Panc1 (cell line): ENCODE results near the gene CEP250. TPM values are rescaled to one million over a fixed set of nuclear protein-coding genes. Genes with fewer than 3 reads are reported as not detected.
A peak's percentile ranks its signal among the peaks of the same experiment; 100 is the strongest.

Experiments
- ATAC-seq: fragments of 200-7000 bp; cut with Tn5 transposase; 2 replicates; pipeline ENCODE4 v1.9.1; 2020; ENCODE audit warnings: mild to moderate bottlenecking, moderate library complexity
- Bru-seq: library from RNA; stranded (reverse); fragments of 400-500 nt; gene quantifications from one replicate; lab custom pipeline; 2021; lab: Mats Ljungman, UMichigan
- BruChase-seq, 2 experiments: library from RNA; stranded (reverse); fragments of 400-500 nt; gene quantifications; one replicate each; lab custom pipeline; 2021; lab: Mats Ljungman, UMichigan
- BruUV-seq: library from RNA; stranded (reverse); fragments of 400-500 nt; replicated peaks from 2 replicates; lab custom pipeline; 2021; lab: Mats Ljungman, UMichigan
- CTCF ChIA-PET: fragments of 300-600 bp; sonication (Branson Sonifier 250); formaldehyde crosslinking; loops from one replicate; lab custom pipeline; 2022; ENCODE audit warnings: antibody characterized with exemption; lab: Charles Lee
- POLR2A ChIA-PET: fragments of 300-600 bp; sonication (Branson Sonifier 250); formaldehyde crosslinking; loops from one replicate; lab custom pipeline; 2022; ENCODE audit warnings: antibody characterized with exemption; lab: Charles Lee
- DNase-seq: peaks from one replicate; pipeline ENCODE4 v3.0.0-alpha.2; 2010; ENCODE audit warnings: low read depth, low spot score
- H3K27ac ChIP-seq: 2 replicates; pipeline ENCODE4 v1.5.1; 2011; ENCODE audit warnings: mild to moderate bottlenecking, low read length, inconsistent platforms
- H3K27me3 ChIP-seq: fragments of 200-500 bp; sonication (Bioruptor generic); 2 replicates; pipeline ENCODE4 v1.6.0; 2014; ENCODE audit warnings: low read length, inconsistent platforms; ENCODE audit not compliant: control insufficient read depth, insufficient read depth
- H3K36me3 ChIP-seq: fragments of 200-500 bp; sonication (Bioruptor generic); 2 replicates; pipeline ENCODE4 v1.5.1; 2014; ENCODE audit warnings: inconsistent platforms, mild to moderate bottlenecking, low read length, moderate library complexity; ENCODE audit not compliant: control insufficient read depth, insufficient read depth
- H3K4me1 ChIP-seq: 2 replicates; pipeline ENCODE4 v1.5.1; 2011; ENCODE audit warnings: inconsistent platforms, mild to moderate bottlenecking, low read length, moderate library complexity; ENCODE audit not compliant: control insufficient read depth, insufficient read depth
- H3K4me3 ChIP-seq, 2 experiments: 2 replicates each; pipeline ENCODE4 v1.5.1; 2011 to 2012; ENCODE audit warnings: low read depth in 2 of 2, low read length in 2 of 2, mild to moderate bottlenecking in 2 of 2, inconsistent platforms in 1 of 2, moderate library complexity in 1 of 2
- H3K9me3 ChIP-seq: fragments of 200-500 bp; sonication (Bioruptor generic); 2 replicates; pipeline ENCODE4 v1.5.1; 2014; ENCODE audit warnings: low read depth, mild to moderate bottlenecking, inconsistent platforms, low read length, moderate library complexity; ENCODE audit not compliant: control insufficient read depth, insufficient read depth
- CTCF ChIP-seq: fragments of 450-650 bp; IDR thresholded peaks from 2 replicates; pipeline ENCODE4 v1.5.1; 2017; ENCODE audit warnings: mild to moderate bottlenecking
- POLR2AphosphoS5 ChIP-seq: IDR thresholded peaks from 2 replicates; pipeline ENCODE4 v1.6.1; 2012; ENCODE audit warnings: mild to moderate bottlenecking, low read depth, low read length, moderate library complexity
- REST ChIP-seq, 2 experiments: IDR thresholded peaks; 2 replicates each; pipeline ENCODE4 v1.6.1; 2011 to 2012; ENCODE audit warnings: low read depth in 2 of 2, control low read depth in 1 of 2, low read length in 1 of 2, mild to moderate bottlenecking in 1 of 2, moderate library complexity in 1 of 2; ENCODE audit not compliant: insufficient read depth in 1 of 2
- SIN3A ChIP-seq: IDR thresholded peaks from 2 replicates; pipeline ENCODE4 v1.6.1; 2012; ENCODE audit warnings: low read depth, mild to moderate bottlenecking, low read length, moderate library complexity, borderline replicate concordance; ENCODE audit not compliant: insufficient read depth
- in situ Hi-C: cut with HindIII; loops from 2 replicates; pipeline ENCODE4 v1.10.0; 2016; ENCODE audit warnings: low sequenced_read_pairs, low pct_unique_long_range_greater_than_20kb
- intact Hi-C: fragments of 100-400 bp; cut with micrococcal nuclease; formaldehyde crosslinking; loops from one replicate; pipeline ENCODE4 v1.10.0; 2022; ENCODE audit not compliant: unreplicated experiment
- long read RNA-seq: library from polyadenylated mRNA; unstranded; transcript quantifications from one replicate; pipeline ENCODE4 v2.0.0, GENCODE V29; 2021; ENCODE audit not compliant: unreplicated experiment
- polyA plus RNA-seq: library from polyadenylated mRNA; unstranded; fragments of >200 nt; gene quantifications from one replicate; pipeline ENCODE4 v1.2.1, GENCODE V29; 2012; ENCODE audit warnings: missing spikeins; ENCODE audit not compliant: insufficient read length
- total RNA-seq: library from RNA; stranded (reverse); gene quantifications from one replicate; pipeline ENCODE4 v1.2.1, GENCODE V29; 2021; ENCODE audit not compliant: unreplicated experiment

Gene CEP250
- total RNA-seq (82.5 TPM), Bru-seq, nascent RNA (percentile 78 among the genes with signal in this experiment), BruChase-seq, experiment 1, labeled RNA remaining after a 2-hour chase (percentile 84 among the genes with signal in this experiment), BruChase-seq, experiment 2, labeled RNA remaining after a 6-hour chase (percentile 87 among the genes with signal in this experiment)
- 61.0 TPM for polyA plus RNA-seq
- long read RNA-seq, full-length matches to known transcripts, result 4 of 80 reads
- long read RNA-seq, partial matches to known transcripts, result 48 of 80 reads
- long read RNA-seq, other reads (novel, unspliced or antisense), result 28 of 80 reads

GRCh38 chr20:35454881-35455609, at the start of gene CEP250:
Gene CEP250 (plus strand): TSS chr20:35455598. CDS start chr20:35462368, 6,770 bp downstream.
- ChIA-PET POLR2A (interaction anchor here (0.6 kb wide), 1 partner anchor 202 kb away, joined by 5 read pairs; no protein-coding TSS in a partner anchor), CTCF (interaction anchor here (0.5 to 1.2 kb wide), 3 partner anchors 16 to 212 kb away, joined by 4 to 6 read pairs (median 4); no protein-coding TSS in a partner anchor)
- H3K27ac ChIP-seq, result peak within 1 kb of the TSS; percentile 99
- peaks cover 19% of the 10 kb centered on the region for H3K4me1 ChIP-seq
- in situ Hi-C loops (no loop called here), intact Hi-C loops (no loop called here)
- no peaks in the 10 kb centered on the region; the same call in 1 of the 2 replicates for H3K36me3 ChIP-seq
- BruUV-seq, result TSS peak; percentile 76
- no peak for TF ChIP-seq REST (IDR thresholded peaks at IDR 0.05; ENCODE audit: insufficient read depth in 1 of 2, low read depth in 2 of 2, low read length in 1 of 2)
- no peak for TF ChIP-seq CTCF
- peak; percentile 35; the same call in 1 of the 2 replicates for TF ChIP-seq SIN3A
- TF ChIP-seq POLR2AphosphoS5, result peak; percentile 85; the same call in 1 of the 2 replicates
- ATAC-seq, result peak; percentile 94
- H3K27me3 ChIP-seq, result no peaks in the 10 kb centered on the region
- peak within 1 kb of the TSS; percentile 80 to 92 for H3K4me3 ChIP-seq
- no peaks in the 10 kb centered on the region for H3K9me3 ChIP-seq
- peak; percentile 93 for DNase-seq

GRCh38 chr20:35405775-35406174, 49.6 kb upstream of the CEP250 start:
- Histone ChIP-seq H3K27ac (no peak overlapping the region), H3K27me3 (no peaks in the 10 kb centered on the region), H3K9me3 (peaks cover 3% of the 10 kb centered on the region; the same call in 1 of the 2 replicates), H3K4me3 (no peak overlapping the region), H3K4me1 (peaks cover 3% of the 10 kb centered on the region; the same call in 1 of the 2 replicates), H3K36me3 (peaks cover 3% of the 10 kb centered on the region; the same call in 1 of the 2 replicates)
- no TSS peak for BruUV-seq
- DNase-seq, result no peak
- ATAC-seq, result no peak
- in situ Hi-C loops (no loop called here), intact Hi-C loops (no loop called here)
- CTCF ChIA-PET, result no interaction called here
- POLR2A ChIA-PET, result no interaction called here
- no peak for TF ChIP-seq SIN3A
